Lung (tissue), 12 donors: ENCODE measurements around the gene RASAL1. TPM values are rescaled to one million over a fixed set of nuclear protein-coding genes. Genes with fewer than 3 reads are reported as not detected.

Experiments
- ATAC-seq: fragments of 200-7000 bp; cut with Tn5 transposase; one replicate; pipeline ENCODE4 v1.9.1; 2020; ENCODE audit warnings: moderate number of reproducible peaks; ENCODE audit not compliant: insufficient read depth, low FRiP score
- DNase-seq, 3 donors: peaks; one replicate each; pipeline ENCODE4 v3.0.0-alpha.2; 2013 to 2017
- H3K27ac ChIP-seq, 2 donors: one replicate each; pipeline ENCODE4 v1.5.1; 2013; ENCODE audit warnings: mild to moderate bottlenecking in 2 of 2, moderate library complexity in 2 of 2, control low read depth in 1 of 2, inconsistent platforms in 1 of 2, low read depth in 1 of 2, low read length in 1 of 2
- H3K27me3 ChIP-seq, 3 donors: one replicate each; pipeline ENCODE4 v1.5.1; 2013; ENCODE audit warnings: low read length in 2 of 3; ENCODE audit not compliant: control insufficient read depth in 3 of 3, insufficient read depth in 3 of 3
- H3K36me3 ChIP-seq, 4 donors: one replicate each; pipeline ENCODE4 v1.5.1; 2013; ENCODE audit warnings: low read length in 4 of 4, mild to moderate bottlenecking in 1 of 4, moderate library complexity in 1 of 4; ENCODE audit not compliant: control insufficient read depth in 4 of 4, insufficient read depth in 4 of 4
- H3K4me1 ChIP-seq, 5 donors: one replicate each; pipeline ENCODE4 v1.5.1; 2013; ENCODE audit warnings: low read length in 5 of 5, mild to moderate bottlenecking in 2 of 5, moderate library complexity in 1 of 5; ENCODE audit not compliant: control insufficient read depth in 5 of 5, insufficient read depth in 5 of 5
- H3K4me3 ChIP-seq: one replicate; pipeline ENCODE4 v1.5.1; 2013; ENCODE audit warnings: mild to moderate bottlenecking, control low read depth, moderate library complexity
- H3K9ac ChIP-seq, 2 donors: one replicate each; pipeline ENCODE4 v1.5.1; 2013; ENCODE audit warnings: low read length in 2 of 2, control low read depth in 1 of 2; ENCODE audit not compliant: insufficient read depth in 1 of 2
- H3K9me3 ChIP-seq, 4 donors: one replicate each; pipeline ENCODE4 v1.5.1; 2013; ENCODE audit warnings: low read length in 3 of 4, mild to moderate bottlenecking in 1 of 4, moderate library complexity in 1 of 4; ENCODE audit not compliant: control insufficient read depth in 4 of 4, insufficient read depth in 3 of 4
- WGBS, 2 donors: extraction: QIAGEN DNeasy Blood & Tissue Kit; methylation state at CpG; one replicate each; pipeline ENCODE4 v1.1.7; 2013; 5-methylcytosine and 5-hydroxymethylcytosine counted together
- polyA plus RNA-seq, 2 donors: library from polyadenylated mRNA; stranded (reverse); fragments of 200-250 nt; gene quantifications; one replicate each; pipeline ENCODE4 v1.2.1, GENCODE V29; 2013
- total RNA-seq, 2 donors: library from RNA; depleted of rRNA in 1 of 2; stranded (reverse); fragments of >200 nt in 1 of 2; gene quantifications; one replicate each; pipeline ENCODE4 v1.2.1, GENCODE V29; 2014 to 2021
- TF ChIP-seq, protein P1 (sequence below): IDR thresholded peaks from 2 replicates; pipeline ENCODE4 v1.5.1; 2012; ENCODE audit warnings: mild to moderate bottlenecking; ENCODE audit errors: control extremely low read depth, extremely low read depth
- donor health status: control.
- donor health status: control.
- donor health status: Bipolar disorder and iron deficiency.
- donor health status: healthy.
- donor health status: DM: yes; HTN: yes; CAD: no.

RASAL1 gene
- total and polyA plus RNA-seq, 4 donors = 0.09 to 1.8 (median 0.62) TPM

- WGBS, 2 donors = 97% methylated on average over 9 of the region's 9 CpGs
- TF ChIP-seq, protein P1, sequence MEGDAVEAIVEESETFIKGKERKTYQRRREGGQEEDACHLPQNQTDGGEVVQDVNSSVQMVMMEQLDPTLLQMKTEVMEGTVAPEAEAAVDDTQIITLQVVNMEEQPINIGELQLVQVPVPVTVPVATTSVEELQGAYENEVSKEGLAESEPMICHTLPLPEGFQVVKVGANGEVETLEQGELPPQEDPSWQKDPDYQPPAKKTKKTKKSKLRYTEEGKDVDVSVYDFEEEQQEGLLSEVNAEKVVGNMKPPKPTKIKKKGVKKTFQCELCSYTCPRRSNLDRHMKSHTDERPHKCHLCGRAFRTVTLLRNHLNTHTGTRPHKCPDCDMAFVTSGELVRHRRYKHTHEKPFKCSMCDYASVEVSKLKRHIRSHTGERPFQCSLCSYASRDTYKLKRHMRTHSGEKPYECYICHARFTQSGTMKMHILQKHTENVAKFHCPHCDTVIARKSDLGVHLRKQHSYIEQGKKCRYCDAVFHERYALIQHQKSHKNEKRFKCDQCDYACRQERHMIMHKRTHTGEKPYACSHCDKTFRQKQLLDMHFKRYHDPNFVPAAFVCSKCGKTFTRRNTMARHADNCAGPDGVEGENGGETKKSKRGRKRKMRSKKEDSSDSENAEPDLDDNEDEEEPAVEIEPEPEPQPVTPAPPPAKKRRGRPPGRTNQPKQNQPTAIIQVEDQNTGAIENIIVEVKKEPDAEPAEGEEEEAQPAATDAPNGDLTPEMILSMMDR = no peak
- no peak overlapping the region for H3K9ac ChIP-seq
- H3K36me3 ChIP-seq = peaks cover 38 to 59% (median 44%) of the 10 kb centered on the region in 4 donors
- ATAC-seq (no peak), DNase-seq (no peak)
- no peaks in the 10 kb centered on the region for H3K4me1 ChIP-seq
- peaks cover 0 to 2% (median 0%) of the 10 kb centered on the region in 4 donors for H3K9me3 ChIP-seq
- H3K27me3 ChIP-seq = no peaks in the 10 kb centered on the region
- H3K27ac ChIP-seq = no peak overlapping the region
- no peak overlapping the region for H3K4me3 ChIP-seq
Observed at GRCh38 chr12:113171543-113171942, 36.0 kb upstream of the RASAL1 start.

- Histone ChIP-seq H3K4me1 (no peaks in the 10 kb centered on the region), H3K4me3 (no peak overlapping the region), H3K9me3 (peaks cover 0 to 5% (median 0%) of the 10 kb centered on the region in 4 donors), H3K9ac (no peak overlapping the region), H3K27me3 (no peaks in the 10 kb centered on the region), H3K36me3 (peaks cover 37 to 64% (median 42%) of the 10 kb centered on the region in 4 donors), H3K27ac (no peak overlapping the region)
- DNase-seq (no peak), ATAC-seq (no peak)
- WGBS, 2 donors = 92 to 96% methylated on average over 4 of the region's 4 CpGs
- TF ChIP-seq, protein P1 = no peak
Observed at GRCh38 chr12:113170926-113171325, 35.4 kb upstream of the RASAL1 start.

DNA sequence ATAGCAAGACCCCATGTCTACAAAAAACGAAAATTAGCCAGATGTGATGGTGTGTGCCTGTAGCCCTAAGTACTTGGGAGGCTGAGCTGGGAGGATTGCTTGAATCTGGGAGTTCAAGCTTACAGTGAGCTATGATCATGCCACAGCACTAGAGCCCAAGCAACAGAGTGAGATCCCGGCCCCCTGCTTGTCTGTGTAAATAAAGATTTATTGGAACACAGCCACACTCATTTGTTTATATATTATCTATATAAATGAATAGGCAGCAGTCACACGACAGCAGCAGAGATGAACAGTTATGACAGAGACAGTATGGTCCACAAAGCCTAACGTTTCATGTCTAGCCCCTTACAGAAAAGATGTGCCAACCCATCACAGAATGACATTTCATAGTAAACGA lies 34.9 kb upstream of the RASAL1 start:
- no peak overlapping the region for H3K4me3 ChIP-seq
- H3K27me3 ChIP-seq = no peaks in the 10 kb centered on the region
- DNase-seq (no peak), ATAC-seq (no peak)
- TF ChIP-seq, protein P1 = no peak
- peaks cover 0 to 9% (median 0%) of the 10 kb centered on the region in 4 donors for H3K9me3 ChIP-seq
- H3K27ac ChIP-seq = no peak overlapping the region
- peaks cover 37 to 69% (median 42%) of the 10 kb centered on the region in 4 donors for H3K36me3 ChIP-seq
- WGBS, 2 donors = 92 to 94% methylated on average over 5 of the region's 5 CpGs
- no peaks in the 10 kb centered on the region for H3K4me1 ChIP-seq
- H3K9ac ChIP-seq = no peak overlapping the region

- H3K27ac ChIP-seq = no peak overlapping the region
- H3K9me3 ChIP-seq = peaks cover 0 to 9% (median 0%) of the 10 kb centered on the region in 4 donors
- WGBS, 2 donors = 95 to 96% methylated on average over 13 of the region's 13 CpGs
- TF ChIP-seq, protein P1 = no peak
- H3K36me3 ChIP-seq = peaks cover 40 to 72% (median 45%) of the 10 kb centered on the region in 4 donors
- ATAC-seq (no peak), DNase-seq (no peak)
- no peak overlapping the region for H3K4me3 ChIP-seq
- no peak overlapping the region for H3K9ac ChIP-seq
- H3K4me1 ChIP-seq = no peaks in the 10 kb centered on the region
- H3K27me3 ChIP-seq = no peaks in the 10 kb centered on the region
Observed at GRCh38 chr12:113169697-113170096, 34.1 kb upstream of the RASAL1 start.
